HG02678 (cell line): Measurements from ENCODE around the gene RBM27.
A peak's percentile ranks its signal among the peaks of the same experiment; 100 is the strongest.
"Not testable (repeated sequence)": the region's sequence is repeated elsewhere in the genome, so short reads cannot be mapped to it uniquely, and the experiment has no call there.

Experiments used
- ATAC-seq: cut with Tn5 transposase; IDR thresholded peaks from one replicate; pipeline ENCODE4 v1.9.1; 2021; ENCODE audit warnings: mild to moderate bottlenecking, moderate library complexity; ENCODE audit not compliant: unreplicated experiment

The RBM27 gene

GRCh38 chr5:146203011-146203871 lies at the start of gene RBM27:
Gene RBM27 (plus strand): TSS chr5:146203605. CDS start chr5:146203766, 161 bp downstream.
- ATAC-seq = peak; percentile 100

- no peak for ATAC-seq
Observed at GRCh38 chr5:146158255-146158654, 45.1 kb upstream of the RBM27 start.

- ATAC-seq = no peak
Observed at GRCh38 chr5:146164382-146164781, 39.0 kb upstream of the RBM27 start.

GRCh38 chr5:146165460-146165859 lies 37.9 kb upstream of the RBM27 start:
- no peak for ATAC-seq

GRCh38 chr5:146165903-146166302 lies 37.5 kb upstream of the RBM27 start:
- no peak for ATAC-seq

GRCh38 chr5:146169076-146169475 lies 34.3 kb upstream of the RBM27 start:
- no peak for ATAC-seq

- ATAC-seq = peak; percentile 53
Observed at GRCh38 chr5:146173049-146173448, 30.4 kb upstream of the RBM27 start.

- ATAC-seq = peak; percentile 97
Observed at GRCh38 chr5:146173597-146173996, 29.8 kb upstream of the RBM27 start.

- no peak for ATAC-seq
Observed at GRCh38 chr5:146176805-146177204, 26.6 kb upstream of the RBM27 start.

GRCh38 chr5:146179696-146180095 lies 23.7 kb upstream of the RBM27 start:
- ATAC-seq = no peak

- not testable (repeated sequence) for ATAC-seq
Observed at GRCh38 chr5:146183403-146183802, 20.0 kb upstream of the RBM27 start.

- no peak for ATAC-seq
Observed at GRCh38 chr5:146185161-146185560, 18.2 kb upstream of the RBM27 start.

- no peak for ATAC-seq
Observed at GRCh38 chr5:146188358-146188757, 15.0 kb upstream of the RBM27 start.

- ATAC-seq = no peak
Observed at GRCh38 chr5:146192571-146193043, 10.8 kb upstream of the RBM27 start.

- ATAC-seq = no peak
Observed at GRCh38 chr5:146193285-146193684, 10.1 kb upstream of the RBM27 start.

GRCh38 chr5:146194997-146195396 lies 8.4 kb upstream of the RBM27 start:
- not testable (repeated sequence) for ATAC-seq

- no peak for ATAC-seq
Observed at GRCh38 chr5:146196459-146197048, 6.9 kb upstream of the RBM27 start.

GRCh38 chr5:146199176-146199815 lies 4.1 kb upstream of the RBM27 start:
- no peak for ATAC-seq

- ATAC-seq = not testable (repeated sequence)
Observed at GRCh38 chr5:146201795-146202194, 1.6 kb upstream of the RBM27 start.

GRCh38 chr5:146203872-146204192 lies 427 bp downstream of the RBM27 start:
- ATAC-seq = peak; percentile 5

- no peak for ATAC-seq
Observed at GRCh38 chr5:146205499-146206202, 2.2 kb downstream of the RBM27 start.
